Stimulated activated CD4-positive, alpha-beta T cell treated with anti-CD3 and anti-CD28 coated beads, Interleukin-1b, Interleukin-23, amount 100 ng/mL, for 1 hour (primary cell): ENCODE measurements around the gene ASPN.

ENCODE experiments used
- DNase-seq, 2 donors: peaks; one replicate each; pipeline ENCODE4 v3.0.0-alpha.2; 2020; ENCODE audit warnings: low read depth in 2 of 2

ASPN gene

GRCh38 chr9:92482329-92482728, at the start of gene ASPN:
TSS of gene ASPN (minus strand) at chr9:92482506.
- no peak for DNase-seq

GRCh38 chr9:92530893-92531292, 48.6 kb upstream of the ASPN start:
- DNase-seq, result no peak

- no peak for DNase-seq
Measured at GRCh38 chr9:92529124-92529523, 46.8 kb upstream of the ASPN start.

- DNase-seq, result no peak
Measured at GRCh38 chr9:92528522-92528849, 46.2 kb upstream of the ASPN start.

GRCh38 chr9:92527832-92528521, 45.7 kb upstream of the ASPN start:
- no peak for DNase-seq

GRCh38 chr9:92527291-92527828, 45.1 kb upstream of the ASPN start:
- no peak for DNase-seq

- no peak for DNase-seq
Measured at GRCh38 chr9:92525306-92525705, 43.0 kb upstream of the ASPN start.

GRCh38 chr9:92524881-92525280, 42.6 kb upstream of the ASPN start:
- DNase-seq, result no peak

GRCh38 chr9:92522983-92523970, 41.0 kb upstream of the ASPN start:
- no peak for DNase-seq

GRCh38 chr9:92520837-92521236, 38.5 kb upstream of the ASPN start:
- DNase-seq, result no peak

- no peak for DNase-seq
Measured at GRCh38 chr9:92518199-92518598, 35.9 kb upstream of the ASPN start.

GRCh38 chr9:92517046-92517445, 34.7 kb upstream of the ASPN start:
- no peak for DNase-seq

GRCh38 chr9:92516521-92516920, 34.2 kb upstream of the ASPN start:
- no peak for DNase-seq

- no peak for DNase-seq
Measured at GRCh38 chr9:92514635-92515034, 32.3 kb upstream of the ASPN start.

GRCh38 chr9:92513349-92513748, 31.0 kb upstream of the ASPN start:
- DNase-seq, result no peak

- no peak for DNase-seq
Measured at GRCh38 chr9:92512622-92513021, 30.3 kb upstream of the ASPN start.

GRCh38 chr9:92510747-92511146, 28.4 kb upstream of the ASPN start:
- DNase-seq, result no peak

GRCh38 chr9:92509050-92509449, 26.7 kb upstream of the ASPN start:
- no peak for DNase-seq

- DNase-seq, result no peak
Measured at GRCh38 chr9:92508018-92508820, 25.9 kb upstream of the ASPN start.

- DNase-seq, result no peak
Measured at GRCh38 chr9:92507496-92507895, 25.2 kb upstream of the ASPN start.

GRCh38 chr9:92507005-92507404, 24.7 kb upstream of the ASPN start:
- no peak for DNase-seq
